Measurements from ENCODE around the gene PIAS1.
"Not testable (repeated sequence)": the region's sequence is repeated elsewhere in the genome, so short reads cannot be mapped to it uniquely, and the experiment has no call there.

PIAS1 gene

GRCh38 chr15:68184616-68185480 lies 130.7 kb downstream of the PIAS1 start:
- no peak for DNase-seq (ENCODE audit: low read depth)

- DNase-seq (ENCODE audit: low read depth) = no peak
Observed at GRCh38 chr15:68186671-68187397, 132.7 kb downstream of the PIAS1 start.

DNA sequence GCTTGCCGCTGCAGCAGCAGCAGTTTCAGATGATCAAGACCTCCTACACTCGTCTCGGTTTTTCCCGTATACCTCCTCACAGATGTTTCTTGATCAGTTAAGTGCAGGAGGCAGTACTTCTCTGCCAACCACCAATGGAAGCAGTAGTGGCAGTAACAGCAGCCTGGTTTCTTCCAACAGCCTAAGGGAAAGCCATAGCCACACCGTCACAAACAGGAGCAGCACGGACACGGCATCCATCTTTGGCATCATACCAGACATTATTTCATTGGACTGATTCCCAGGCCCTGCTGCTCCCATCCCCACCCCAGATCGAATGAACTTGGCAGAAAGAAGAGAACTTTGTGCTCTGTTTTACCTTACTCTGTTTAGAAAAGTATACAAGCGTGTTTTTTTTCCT lies 133.4 kb downstream of the PIAS1 start:
- no peak for DNase-seq (ENCODE audit: low read depth)

GRCh38 chr15:68188647-68189046 lies 134.5 kb downstream of the PIAS1 start:
- no peak for DNase-seq (ENCODE audit: low read depth)

- no peak for DNase-seq (ENCODE audit: low read depth)
Observed at GRCh38 chr15:68190048-68190447, 135.9 kb downstream of the PIAS1 start.

GRCh38 chr15:68191555-68191954 lies 137.4 kb downstream of the PIAS1 start:
- no peak for DNase-seq (ENCODE audit: low read depth)

DNA sequence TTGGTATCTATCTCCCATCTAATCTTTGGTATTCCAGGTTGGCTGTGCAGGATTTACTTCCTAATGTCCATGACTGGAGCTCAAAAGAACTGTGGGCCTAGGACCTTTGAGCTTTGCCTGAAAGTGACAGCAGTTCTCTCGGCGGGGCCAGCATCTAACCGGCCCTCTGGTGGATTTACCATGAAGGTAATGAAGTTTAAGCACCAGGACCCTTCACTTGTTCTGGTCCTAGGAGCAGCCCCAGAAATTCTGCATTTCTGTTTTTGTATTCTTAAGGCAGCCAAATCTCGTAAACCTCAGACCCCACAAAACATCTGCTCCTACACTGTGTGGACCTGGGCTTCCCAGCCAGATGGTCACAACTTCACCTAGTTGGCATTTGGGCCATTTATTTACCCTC lies 138.0 kb downstream of the PIAS1 start:
- no peak for DNase-seq (ENCODE audit: low read depth)

DNA sequence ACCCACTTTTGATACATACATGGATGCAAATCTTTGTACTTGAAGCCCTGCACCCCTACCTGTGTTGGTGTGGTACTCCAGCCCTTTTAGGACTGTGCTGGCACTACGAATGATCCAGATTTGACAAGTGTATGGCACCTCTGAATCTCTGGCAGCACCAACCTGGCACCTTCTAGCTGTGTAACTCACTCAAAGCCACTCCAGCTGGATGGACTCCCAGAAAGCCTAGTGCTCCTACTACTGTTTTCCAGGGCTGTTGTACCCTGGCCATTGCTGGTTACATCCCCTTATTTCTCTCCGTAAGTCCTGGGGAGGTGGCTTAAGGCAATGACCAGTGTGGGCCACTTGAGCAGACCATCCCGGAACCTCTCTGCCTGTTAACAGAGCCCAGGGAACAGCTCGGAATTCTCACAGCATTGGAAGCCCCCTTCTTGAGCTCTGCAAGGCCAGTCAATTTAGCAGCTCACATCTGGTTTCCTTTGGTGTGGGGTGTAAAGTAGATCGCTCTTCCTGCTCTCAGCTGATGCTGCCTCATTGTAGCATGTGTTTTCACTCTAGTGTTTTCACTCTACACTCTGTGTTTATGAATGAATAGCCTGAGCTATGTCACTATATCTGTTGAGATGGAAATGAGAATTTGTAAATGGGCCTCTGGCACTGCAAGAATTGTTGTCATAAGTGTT lies 138.8 kb downstream of the PIAS1 start:
- no peak for DNase-seq (ENCODE audit: low read depth)

- no peak for DNase-seq (ENCODE audit: low read depth)
Observed at GRCh38 chr15:68195336-68196112, 141.4 kb downstream of the PIAS1 start.

GRCh38 chr15:68196445-68197169 lies 142.5 kb downstream of the PIAS1 start:
- DNase-seq (ENCODE audit: low read depth) = no peak

DNA sequence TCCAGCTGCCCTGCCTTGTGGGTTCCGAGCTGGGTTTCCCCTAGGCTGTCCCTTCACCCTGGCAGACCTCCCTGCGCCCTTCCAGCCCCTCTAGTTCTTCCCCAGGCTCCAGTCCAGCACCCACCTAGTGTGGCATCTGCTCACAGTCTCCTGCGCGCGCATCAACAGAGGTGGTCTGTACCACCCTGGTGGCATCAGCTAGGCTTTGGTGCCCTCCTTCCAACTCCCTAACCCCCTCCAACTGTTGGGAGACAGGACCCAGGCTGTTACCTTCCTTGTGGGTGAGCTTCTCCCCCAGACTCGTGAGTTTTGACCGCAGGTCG lies 143.0 kb downstream of the PIAS1 start:
- no peak for DNase-seq (ENCODE audit: low read depth)

GRCh38 chr15:68197661-68198437 lies 143.7 kb downstream of the PIAS1 start:
- DNase-seq (ENCODE audit: low read depth) = no peak

GRCh38 chr15:68199340-68199739 lies 145.2 kb downstream of the PIAS1 start:
- no peak for DNase-seq (ENCODE audit: low read depth)

DNA sequence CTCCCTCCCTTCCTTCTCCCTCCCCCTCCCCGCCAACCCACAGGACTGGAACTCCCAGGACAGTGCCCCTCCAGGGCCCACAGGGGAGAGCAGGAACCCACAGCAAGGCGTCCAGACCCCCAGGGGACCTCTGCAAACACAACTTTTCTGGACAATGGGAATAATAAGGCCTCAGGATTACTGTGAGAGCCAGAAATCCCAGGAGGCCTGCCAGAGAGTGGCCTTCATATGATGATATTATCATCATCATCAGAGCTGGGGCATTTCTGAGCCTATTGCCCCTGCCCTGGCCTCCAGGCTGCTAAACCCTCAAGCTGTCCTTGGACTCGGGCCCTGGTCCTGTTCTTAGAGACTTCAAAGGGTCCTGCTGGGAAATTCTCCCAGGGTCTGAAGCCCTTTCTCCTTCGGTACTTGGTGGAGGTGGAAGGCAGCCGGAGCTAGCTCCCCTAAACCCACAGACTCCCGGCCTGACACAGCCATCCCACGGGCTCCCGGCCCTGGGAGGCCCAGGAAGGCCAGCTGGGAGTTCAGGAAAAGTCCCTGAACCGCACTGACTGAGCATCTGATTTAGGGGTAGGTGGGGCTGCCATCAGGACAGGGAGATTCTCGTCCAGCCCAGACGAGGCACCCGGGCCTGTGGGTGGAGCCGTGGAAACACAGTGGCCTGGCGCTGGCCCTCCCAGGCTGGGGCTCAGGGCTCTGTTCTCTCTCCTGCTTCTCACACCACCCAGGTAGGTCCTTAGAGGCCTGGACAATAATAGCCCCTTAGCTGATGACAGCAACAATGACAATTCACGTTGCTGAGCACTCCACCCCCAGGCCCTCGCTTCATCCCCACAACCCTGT lies 146.1 kb downstream of the PIAS1 start:
- no peak for DNase-seq (ENCODE audit: low read depth)

- DNase-seq (ENCODE audit: low read depth) = no peak
Observed at GRCh38 chr15:68201153-68201878, 147.2 kb downstream of the PIAS1 start.

DNA sequence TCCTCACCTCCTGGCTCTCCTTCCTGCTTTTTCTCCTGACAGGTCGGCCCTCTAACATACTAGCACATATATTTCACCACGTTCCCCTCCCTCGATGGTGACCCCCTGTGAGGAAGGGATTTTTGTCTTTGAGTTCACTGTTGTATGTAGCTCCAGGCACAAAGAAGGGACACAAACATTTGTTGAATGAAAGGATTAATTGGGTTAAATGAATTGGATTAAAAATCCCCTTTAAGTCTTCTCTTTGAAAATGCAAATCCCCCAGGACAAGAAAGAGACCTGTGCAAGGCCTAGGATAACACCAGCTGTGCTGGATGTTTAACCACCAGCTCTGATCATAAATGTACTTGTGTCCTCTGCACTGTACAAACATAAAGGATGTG lies 147.8 kb downstream of the PIAS1 start:
- DNase-seq (ENCODE audit: low read depth) = no peak

- not testable (repeated sequence) for DNase-seq (ENCODE audit: low read depth)
Observed at GRCh38 chr15:68202994-68203393, 148.9 kb downstream of the PIAS1 start.

- no peak for DNase-seq (ENCODE audit: low read depth)
Observed at GRCh38 chr15:68203486-68203885, 149.4 kb downstream of the PIAS1 start.

DNA sequence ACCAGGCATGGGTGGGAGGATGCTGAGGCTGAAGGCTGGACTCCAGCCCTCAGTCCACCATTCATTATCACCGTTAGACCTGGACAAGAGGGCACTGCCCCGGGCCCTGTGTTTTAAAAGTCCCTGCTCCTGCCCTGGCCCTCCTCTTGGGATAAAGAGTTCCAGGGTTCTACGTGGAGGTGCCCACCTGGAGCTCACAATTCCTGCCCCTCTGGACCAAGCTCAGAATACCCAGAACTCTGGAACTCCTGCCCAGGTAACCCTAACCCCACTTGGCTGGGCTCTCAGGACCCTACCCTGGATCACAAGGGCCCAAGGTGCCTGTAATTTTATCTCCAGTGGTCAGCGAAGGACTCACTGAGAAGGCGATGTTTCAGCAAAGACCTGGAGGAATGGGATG lies 149.8 kb downstream of the PIAS1 start:
- DNase-seq (ENCODE audit: low read depth) = no peak

Measured in stimulated activated CD8-positive, alpha-beta memory T cell treated with anti-CD3 and anti-CD28 coated beads, Interleukin-7, amount 100 ng/mL, for 24 hours (primary cell).